K562 (cell line): ENCODE measurements around the gene MSANTD4. TPM values are rescaled to one million over a fixed set of nuclear protein-coding genes. Genes with fewer than 3 reads are reported as not detected.

Experiments used
- CXXC5 ChIP-seq: fragments of 250-450 bp; sonication (Bioruptor Pico); IDR thresholded peaks from 2 replicates; pipeline ENCODE4 v1.8.0; 2022; ENCODE audit warnings: inconsistent platforms, mild to moderate bottlenecking, moderate library complexity
- DACH1 ChIP-seq: fragments of 450-650 bp; IDR thresholded peaks from 2 replicates; pipeline ENCODE4 v1.6.1; 2018; ENCODE audit not compliant: partially characterized antibody
- EHMT2 ChIP-seq: fragments of 450-650 bp; IDR thresholded peaks from 2 replicates; pipeline ENCODE4 v1.6.1; 2018; ENCODE audit warnings: antibody characterized with exemption
- MECOM ChIP-seq: fragments of 250-450 bp; sonication (Bioruptor Pico); IDR thresholded peaks from 2 replicates; pipeline ENCODE4 v1.8.0; 2022; ENCODE audit warnings: inconsistent platforms
- MEIS2 ChIP-seq: fragments of 450-650 bp; IDR thresholded peaks from 2 replicates; pipeline ENCODE4 v1.6.1; 2014; ENCODE audit warnings: mild to moderate bottlenecking; ENCODE audit not compliant: partially characterized antibody
- MTF1 ChIP-seq: fragments of 250-450 bp; sonication (Bioruptor Pico); IDR thresholded peaks from 2 replicates; pipeline ENCODE4 v1.9.0; 2021; ENCODE audit warnings: moderate library complexity, mild to moderate bottlenecking, inconsistent platforms, borderline replicate concordance
- MYC ChIP-seq, 2 experiments: fragments of 250-450 bp in 1 of 2; sonication (Bioruptor Pico) in 1 of 2; IDR thresholded peaks; 2 replicates each; pipeline versions ENCODE4 v1.5.1 to v1.6.1; 2012 to 2021; ENCODE audit warnings: low read depth in 2 of 2, borderline replicate concordance in 1 of 2, improper control_type of control experiment in 1 of 2, low read length in 1 of 2, mild to moderate bottlenecking in 1 of 2, moderate library complexity in 1 of 2
- POLR2B ChIP-seq: fragments of 450-650 bp; IDR thresholded peaks from 2 replicates; pipeline ENCODE4 v1.6.1; 2018; ENCODE audit warnings: low read depth; ENCODE audit not compliant: partially characterized antibody
- PTRF ChIP-seq: fragments of 450-650 bp; IDR thresholded peaks from 2 replicates; pipeline ENCODE4 v1.6.1; 2016; ENCODE audit warnings: mild to moderate bottlenecking, missing genetic modification characterization, missing compliant biosample characterization
- SIN3A ChIP-seq, 2 experiments: fragments of 150-350 bp in 1 of 2; IDR thresholded peaks; 2 replicates each; pipeline ENCODE4 v1.6.1; 2011 to 2016; ENCODE audit warnings: borderline replicate concordance in 2 of 2, low read depth in 2 of 2, low read length in 2 of 2, mild to moderate bottlenecking in 2 of 2, moderate library complexity in 2 of 2; ENCODE audit not compliant: control insufficient read depth in 1 of 2
- TARDBP ChIP-seq: fragments of 450-650 bp; IDR thresholded peaks from 2 replicates; pipeline ENCODE4 v1.6.1; 2016
- ZBTB40 ChIP-seq, 2 experiments: fragments of 450-650 bp in 1 of 2; sonication (generic) in 1 of 2; formaldehyde crosslinking in 1 of 2; IDR thresholded peaks; 2 replicates each; pipeline versions ENCODE4 v1.7.1 to v1.9.0; 2016 to 2022; ENCODE audit warnings: inconsistent platforms in 1 of 2, mild to moderate bottlenecking in 1 of 2, missing genetic modification reagents in 1 of 2
- ZBTB7A ChIP-seq: IDR thresholded peaks from 2 replicates; pipeline ENCODE4 v1.6.1; 2011; ENCODE audit warnings: low read depth, mild to moderate bottlenecking, low read length, moderate library complexity, borderline replicate concordance; ENCODE audit not compliant: control insufficient read depth
- ZNF12 ChIP-seq: sonication (generic); formaldehyde crosslinking; IDR thresholded peaks from 2 replicates; pipeline ENCODE4 v1.4.0; 2020; ENCODE audit warnings: mild to moderate bottlenecking, missing genetic modification reagents
- ZNF589 ChIP-seq: fragments of 200-800 bp; sonication (Bioruptor generic); IDR thresholded peaks from 2 replicates; pipeline ENCODE4 v1.6.1; 2016; ENCODE audit warnings: low read depth, missing genetic modification characterization, missing compliant biosample characterization
- polyA plus RNA-seq, 8 experiments: library from polyadenylated mRNA; depleted of rRNA in 4 of 8; stranded (reverse) in 5 of 8; unstranded in 3 of 8; fragments of >200 nt; fragmentation: Nextera tagmentation in 2 of 8; fragmentation: Illumina TruSeq in 1 of 8; extraction: Ambion mirVana in 2 of 8; extraction: Trizol in 1 of 8; gene quantifications; 2 replicates each; pipeline versions ENCODE4 v1.2.1 to v1.2.3, GENCODE V29; 2011 to 2014; ENCODE audit warnings: inconsistent platforms in 1 of 8, missing spikeins in 1 of 8
- total RNA-seq, 7 experiments: library from RNA; depleted of rRNA in 6 of 7; stranded (reverse); fragments of >200 nt in 6 of 7; fragmentation: Illumina TruSeq in 2 of 7; extraction: Trizol in 2 of 7; gene quantifications; 2 replicates each; pipeline versions ENCODE4 v1.2.1 to v1.2.3, GENCODE V29; 2011 to 2021; ENCODE audit warnings: low replicate concordance in 1 of 7
- TF ChIP-seq, protein P1 (sequence below): fragments of 450-650 bp; formaldehyde crosslinking; IDR thresholded peaks from 2 replicates; pipeline ENCODE4 v1.4.0; 2020; ENCODE audit warnings: mild to moderate bottlenecking, moderate library complexity

Gene MSANTD4
- total and polyA plus RNA-seq, 9 of the 15 experiments (the other 6 are each of a cell fraction or from before 2014, with no cell fraction given): 5.0 to 16.4 (median 10.2) TPM

DNA sequence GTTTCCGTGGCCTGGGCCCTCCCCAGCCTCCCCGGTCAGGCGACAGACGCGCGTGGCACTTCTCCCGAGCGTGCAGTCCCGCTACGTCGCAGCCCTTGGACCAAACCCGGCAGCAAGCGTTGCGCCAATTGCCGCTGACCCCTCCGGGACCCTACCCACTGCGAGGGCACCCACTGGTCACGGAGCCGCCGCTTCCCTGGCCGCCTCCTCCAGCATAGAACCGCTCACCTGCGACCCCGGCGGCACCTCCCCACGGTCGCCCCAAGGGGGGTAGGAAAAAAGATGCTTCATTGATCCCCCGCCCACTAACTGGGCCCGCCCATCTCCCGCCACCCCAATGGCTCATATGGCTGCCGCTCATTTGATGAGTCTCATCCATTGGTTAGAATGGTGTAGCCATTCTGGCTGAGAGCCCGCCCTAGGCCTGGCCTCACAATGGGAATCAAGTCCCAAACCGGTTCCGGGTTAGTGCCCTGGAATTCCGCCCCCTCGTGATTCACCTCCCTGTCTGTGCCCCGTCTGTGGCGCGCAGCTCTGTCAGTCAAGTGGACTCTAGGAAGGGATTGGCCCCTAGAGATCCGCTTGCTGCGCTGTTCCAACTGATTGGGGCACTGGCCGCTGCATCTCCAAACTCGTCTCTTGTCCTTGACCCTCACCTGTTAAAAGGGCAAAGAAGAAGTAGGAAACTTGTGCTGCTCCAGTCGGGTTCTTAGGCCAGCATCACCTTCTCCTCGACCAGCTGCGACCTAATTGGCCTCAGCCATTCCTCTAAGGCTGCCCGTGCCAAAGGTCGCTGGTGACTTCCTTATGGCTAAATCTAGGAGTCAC, at the start of gene MSANTD4 (continued):
- no peak for TF ChIP-seq SIN3A (IDR thresholded peaks at IDR 0.05; ENCODE audit: borderline replicate concordance in 2 of 2, control insufficient read depth in 1 of 2, low read depth in 2 of 2, low read length in 2 of 2)
- TF ChIP-seq PTRF (tag): no peak
- TF ChIP-seq, protein P1, sequence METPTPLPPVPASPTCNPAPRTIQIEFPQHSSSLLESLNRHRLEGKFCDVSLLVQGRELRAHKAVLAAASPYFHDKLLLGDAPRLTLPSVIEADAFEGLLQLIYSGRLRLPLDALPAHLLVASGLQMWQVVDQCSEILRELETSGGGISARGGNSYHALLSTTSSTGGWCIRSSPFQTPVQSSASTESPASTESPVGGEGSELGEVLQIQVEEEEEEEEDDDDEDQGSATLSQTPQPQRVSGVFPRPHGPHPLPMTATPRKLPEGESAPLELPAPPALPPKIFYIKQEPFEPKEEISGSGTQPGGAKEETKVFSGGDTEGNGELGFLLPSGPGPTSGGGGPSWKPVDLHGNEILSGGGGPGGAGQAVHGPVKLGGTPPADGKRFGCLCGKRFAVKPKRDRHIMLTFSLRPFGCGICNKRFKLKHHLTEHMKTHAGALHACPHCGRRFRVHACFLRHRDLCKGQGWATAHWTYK (CRISPR knock-in tag): peak; percentile 25; the same call in 1 of the 2 replicates
- TF ChIP-seq MTF1 (CRISPR knock-in tag): no peak
- peak; percentile 83 for TF ChIP-seq EHMT2
- no peak for TF ChIP-seq TARDBP
- TF ChIP-seq ZNF589: no peak
- TF ChIP-seq ZNF12 (CRISPR knock-in tag): no peak
- TF ChIP-seq CXXC5 (CRISPR knock-in tag): peak; percentile 83
- peak; percentile 4 for TF ChIP-seq MEIS2
- peak; percentile 95 for TF ChIP-seq ZBTB40 (IDR thresholded peaks at IDR 0.05)
- no peak for TF ChIP-seq ZBTB40 (CRISPR knock-in tag; IDR thresholded peaks at IDR 0.05)
- peak; percentile 22; the same call in 1 of the 2 replicates for TF ChIP-seq MYC (IDR thresholded peaks at IDR 0.05; ENCODE audit: low read depth, low read length)
- no peak for TF ChIP-seq MYC (CRISPR knock-in tag; IDR thresholded peaks at IDR 0.05; ENCODE audit: borderline replicate concordance, low read depth)
- TF ChIP-seq POLR2B: peak; percentile 25
- TF ChIP-seq MECOM (CRISPR knock-in tag): peak; percentile 30; the same call in 1 of the 2 replicates
- peak; percentile 52; the same call in 1 of the 2 replicates for TF ChIP-seq ZBTB7A
- no peak for TF ChIP-seq DACH1
